NCI-H748 (cell line): ENCODE data around the gene SIRT5.

Source experiments
- DNase-seq: peaks from one replicate; lab custom pipeline; 2025; ENCODE audit not compliant: unreplicated experiment; lab: John Stamatoyannopoulos, UW

SIRT5 gene

DNA sequence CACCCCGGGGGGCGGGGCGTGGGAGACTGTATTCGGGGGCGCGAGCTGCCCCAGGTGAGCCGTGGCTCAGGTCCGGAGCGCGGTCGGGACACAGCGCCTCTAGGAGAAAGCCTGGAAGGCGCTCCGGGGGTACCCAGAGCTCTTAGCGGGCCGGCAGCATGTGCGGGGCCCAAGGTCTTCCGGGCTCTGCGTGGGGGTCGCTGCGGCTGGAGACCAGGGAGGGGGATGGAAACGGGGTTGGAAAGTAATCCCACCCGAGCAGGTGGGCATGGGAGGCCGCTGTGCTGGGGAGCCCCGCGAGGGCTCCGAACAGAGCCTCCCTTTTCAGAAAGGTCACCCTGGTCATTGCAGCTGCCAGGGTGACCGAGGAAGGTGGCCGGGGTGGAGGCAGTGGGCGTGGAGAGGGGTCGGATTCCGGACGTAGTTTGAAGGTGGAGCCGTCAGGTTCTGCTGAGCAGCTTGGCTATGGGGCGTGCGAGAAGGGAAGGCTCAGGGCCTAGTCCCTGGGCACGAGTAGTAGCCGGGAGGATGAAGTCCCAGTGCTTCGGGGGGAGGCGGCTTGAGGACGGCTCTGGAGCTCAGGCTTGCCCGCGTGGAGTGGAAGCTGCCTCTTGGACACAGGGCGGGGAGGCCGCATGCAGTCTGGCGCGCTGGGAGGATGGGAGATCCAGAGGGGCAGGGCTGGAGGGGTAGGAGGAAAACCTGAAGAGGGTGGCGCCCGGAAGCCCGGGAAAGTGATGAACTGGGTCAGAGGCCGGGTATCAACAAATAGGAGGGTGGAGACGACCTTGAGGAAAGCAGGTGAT lies at the start of gene SIRT5:
Gene SIRT5, plus strand, starts transcription at position 31 of the 806 bp plus-strand sequence. CDS start 9,510 bp downstream, outside the sequence.
- peak; percentile 98 for DNase-seq

DNA sequence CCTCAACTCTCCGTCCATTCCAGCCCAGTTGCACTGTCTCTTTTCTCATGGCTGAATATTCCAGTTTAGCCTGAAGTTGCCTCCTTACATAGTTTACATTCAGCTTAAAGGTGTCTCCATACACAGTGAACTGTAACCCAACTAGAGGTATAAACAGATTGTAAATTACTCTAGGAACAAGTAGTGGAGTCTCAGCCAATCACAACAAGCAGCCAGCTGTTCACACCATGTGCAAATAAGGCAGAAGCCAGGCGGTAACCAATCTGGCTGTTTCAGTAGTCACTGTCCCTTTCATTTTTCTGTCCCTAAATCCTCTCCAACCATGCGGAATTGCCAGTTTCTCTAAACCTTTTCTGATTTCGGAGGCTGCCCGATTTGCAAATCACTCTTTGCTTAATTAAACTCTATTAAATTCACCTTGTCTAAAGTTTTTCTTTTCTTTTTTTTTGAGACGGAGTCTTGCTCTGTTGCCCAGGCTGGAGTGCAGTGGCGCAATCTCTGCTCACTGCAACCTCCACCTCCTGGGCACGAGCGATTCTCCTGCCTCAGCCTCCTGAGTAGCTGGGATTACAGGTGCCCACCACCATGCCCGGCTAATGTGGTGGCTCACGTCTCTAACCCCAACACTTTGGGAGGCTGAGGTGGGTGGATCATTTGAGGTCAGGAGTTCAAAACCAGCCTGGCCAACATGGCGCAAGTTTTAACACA lies 49.4 kb upstream of the SIRT5 start:
- no peak for DNase-seq

DNA sequence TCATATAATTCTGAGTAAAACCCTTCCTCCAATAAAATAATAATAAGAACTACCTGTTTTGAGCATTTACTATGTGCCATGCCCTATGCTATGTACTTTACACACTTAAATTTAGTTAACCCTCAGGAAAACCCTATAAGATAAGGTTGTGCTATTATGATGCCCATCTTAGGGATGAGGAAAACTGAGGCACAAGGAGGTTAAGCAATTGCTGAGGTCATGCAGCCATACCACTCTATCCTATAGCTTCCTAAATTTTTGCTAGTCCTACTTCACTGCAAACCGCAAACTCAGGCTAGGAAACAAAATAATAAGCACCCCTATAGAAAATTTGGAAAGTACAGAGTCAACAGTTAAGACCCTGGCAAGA lies 48.1 kb upstream of the SIRT5 start:
- no peak for DNase-seq

DNA sequence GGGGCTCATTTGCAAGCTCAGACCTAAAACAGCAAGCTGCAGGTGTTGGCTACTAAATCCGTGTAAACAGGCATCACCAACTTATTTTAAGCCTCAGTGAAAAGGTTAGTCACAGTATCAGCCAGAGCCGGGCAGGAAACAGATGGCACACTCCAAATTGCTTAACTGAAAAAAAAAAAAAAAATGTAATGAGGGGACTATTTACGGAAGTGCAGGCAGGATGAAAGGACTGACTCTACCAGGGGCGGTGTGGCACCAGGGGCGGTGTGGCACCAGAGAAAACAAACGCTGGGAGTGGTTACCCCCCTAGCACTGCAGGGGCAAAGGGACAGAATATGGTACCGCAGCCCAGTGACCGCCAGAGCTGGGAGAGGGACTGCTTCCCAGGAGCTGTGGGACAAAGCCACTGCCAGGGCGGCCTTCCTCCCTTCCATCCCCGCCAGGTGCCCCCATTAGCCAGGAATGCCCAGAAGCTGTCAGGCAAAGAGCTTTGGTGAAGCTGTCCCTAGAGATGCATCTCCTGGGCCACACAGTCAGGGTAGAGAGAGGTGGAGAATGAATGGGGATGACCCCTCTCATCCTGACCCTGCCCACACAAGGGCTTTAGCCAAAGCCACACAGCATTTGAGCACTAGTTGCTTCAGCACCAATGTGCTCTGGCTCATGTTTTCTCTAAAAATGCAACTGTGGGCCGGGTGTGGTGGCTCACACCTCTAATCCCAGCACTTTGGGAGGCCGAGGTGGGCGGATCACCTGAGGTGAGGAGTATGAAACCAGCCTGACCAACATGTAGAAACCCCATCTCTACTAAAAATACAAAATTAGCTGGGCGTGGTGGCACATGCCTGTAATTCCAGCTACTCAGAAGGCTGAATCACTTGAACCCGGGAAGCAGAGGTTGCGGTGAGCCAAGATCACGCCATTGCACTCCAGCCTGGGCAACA lies 47.4 kb upstream of the SIRT5 start:
- DNase-seq: peak; percentile 83

DNA sequence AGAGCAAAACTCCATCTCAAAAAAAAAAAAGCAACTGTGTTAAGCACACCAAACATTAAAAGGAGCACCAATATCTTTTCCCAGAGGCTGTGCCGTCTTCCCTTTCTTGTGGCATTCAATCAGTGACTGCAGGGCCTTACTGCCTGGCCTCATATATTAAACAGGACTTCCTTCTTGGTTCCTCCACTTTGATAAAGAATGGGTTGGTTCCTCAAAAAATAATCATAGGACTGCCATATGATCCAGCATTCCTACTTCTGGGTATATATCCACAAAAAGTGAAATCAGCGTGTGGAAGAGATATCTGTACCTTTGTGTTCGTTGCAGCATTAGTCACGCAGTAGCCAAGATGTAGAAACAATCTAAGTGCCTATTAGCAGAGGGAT lies 46.7 kb upstream of the SIRT5 start:
- no peak for DNase-seq

DNA sequence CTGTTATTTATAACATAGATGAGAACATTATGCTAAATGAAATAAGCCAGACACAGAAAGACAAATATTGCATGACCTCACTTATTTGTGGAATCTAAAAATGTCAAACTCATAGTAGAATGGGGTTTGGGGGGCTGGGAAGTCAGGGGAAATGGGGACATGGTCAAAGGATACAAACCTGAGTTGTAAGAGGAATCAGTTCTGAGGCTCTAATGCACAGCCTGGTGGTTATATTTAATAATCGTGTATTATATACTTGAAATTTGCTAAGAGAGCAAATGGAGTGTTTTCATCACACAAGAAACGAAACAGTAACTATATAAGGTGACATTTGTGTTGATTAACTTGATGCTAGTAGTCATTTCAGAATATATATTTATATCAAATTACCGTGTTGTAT lies 46.2 kb upstream of the SIRT5 start:
- no peak for DNase-seq

DNA sequence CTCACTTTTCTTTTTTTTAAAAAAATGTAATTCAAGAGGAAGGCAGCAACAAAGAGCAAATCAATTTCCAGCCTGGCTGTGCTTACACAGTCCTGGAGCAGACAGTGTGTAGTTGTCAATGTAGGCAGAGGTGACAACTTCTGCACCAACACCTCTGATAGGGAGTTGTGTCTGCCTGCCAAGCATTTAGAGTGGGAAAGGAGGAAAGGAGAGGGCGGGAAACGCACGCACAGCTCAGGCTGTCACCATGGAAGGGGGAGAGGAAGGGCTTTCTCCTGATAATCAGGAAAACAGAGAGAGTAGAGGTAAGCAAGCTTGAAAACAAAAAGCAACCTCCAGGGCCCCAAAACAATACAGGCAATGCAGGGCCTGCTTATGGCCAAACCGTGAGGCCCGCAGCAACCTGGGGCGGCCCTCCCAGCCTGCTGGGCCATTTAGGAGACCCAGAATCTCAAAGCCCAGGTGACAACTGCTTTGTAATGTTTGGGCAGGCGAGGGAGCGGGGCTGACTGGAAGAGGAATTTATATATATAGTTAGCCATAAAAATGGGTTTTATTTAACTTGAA lies 45.5 kb upstream of the SIRT5 start:
- DNase-seq: no peak

DNA sequence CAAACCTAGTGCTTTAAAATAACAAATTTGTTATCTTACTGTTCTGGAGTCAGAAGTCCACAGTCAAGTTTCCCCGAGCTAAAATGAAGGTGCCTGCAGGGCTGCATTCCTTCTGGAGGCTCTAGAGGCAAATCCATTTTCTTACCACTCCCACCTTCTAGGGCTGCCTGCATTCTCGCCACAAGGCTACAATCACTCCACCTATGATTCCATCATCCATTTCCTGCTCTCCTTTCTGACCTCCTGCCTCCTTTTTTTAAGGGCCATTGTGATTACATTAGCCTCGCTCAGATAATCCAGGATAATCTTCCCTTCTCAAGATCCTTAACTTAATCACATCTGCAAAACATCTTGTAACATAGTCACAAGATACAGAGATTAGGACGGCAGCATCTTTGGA lies 42.4 kb upstream of the SIRT5 start:
- DNase-seq: no peak

DNA sequence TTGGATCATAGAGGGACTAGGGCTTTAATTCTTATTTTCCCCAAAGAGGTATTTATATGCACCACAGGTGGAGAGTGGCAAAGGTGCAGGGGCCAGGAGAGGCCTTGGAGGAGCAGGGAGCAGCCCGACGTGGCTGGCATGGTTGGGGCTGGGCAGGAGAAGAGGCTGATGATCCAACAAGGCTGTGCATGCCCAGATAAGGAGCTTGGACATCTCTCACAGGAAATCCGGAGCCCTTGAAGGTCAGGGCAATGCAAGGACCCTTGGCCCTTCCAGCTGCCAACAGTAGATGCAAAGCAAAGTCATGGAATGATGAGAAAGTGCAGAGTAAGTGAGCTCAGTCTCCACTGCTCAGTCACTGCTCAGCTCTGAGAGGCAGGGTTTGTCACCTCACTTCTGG lies 39.9 kb upstream of the SIRT5 start:
- no peak for DNase-seq

DNA sequence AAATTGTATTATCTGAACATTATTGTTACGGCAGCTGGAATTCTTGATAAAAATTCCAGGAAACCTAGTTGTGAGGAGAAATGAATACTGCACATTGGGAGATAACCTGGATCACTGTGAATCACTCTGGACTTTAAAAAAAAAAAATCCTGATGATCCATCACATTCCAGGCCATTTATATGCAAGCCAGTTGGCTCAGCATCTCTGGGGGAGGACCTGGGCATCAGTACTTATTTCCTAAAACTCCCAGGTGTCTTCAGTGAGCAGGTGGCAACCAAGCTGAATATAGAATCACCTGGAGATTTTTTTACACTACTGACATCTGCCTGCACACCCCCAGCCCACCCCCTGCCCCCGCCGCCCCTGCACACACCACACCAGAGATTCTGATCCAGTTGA lies 39.1 kb upstream of the SIRT5 start:
- no peak for DNase-seq

DNA sequence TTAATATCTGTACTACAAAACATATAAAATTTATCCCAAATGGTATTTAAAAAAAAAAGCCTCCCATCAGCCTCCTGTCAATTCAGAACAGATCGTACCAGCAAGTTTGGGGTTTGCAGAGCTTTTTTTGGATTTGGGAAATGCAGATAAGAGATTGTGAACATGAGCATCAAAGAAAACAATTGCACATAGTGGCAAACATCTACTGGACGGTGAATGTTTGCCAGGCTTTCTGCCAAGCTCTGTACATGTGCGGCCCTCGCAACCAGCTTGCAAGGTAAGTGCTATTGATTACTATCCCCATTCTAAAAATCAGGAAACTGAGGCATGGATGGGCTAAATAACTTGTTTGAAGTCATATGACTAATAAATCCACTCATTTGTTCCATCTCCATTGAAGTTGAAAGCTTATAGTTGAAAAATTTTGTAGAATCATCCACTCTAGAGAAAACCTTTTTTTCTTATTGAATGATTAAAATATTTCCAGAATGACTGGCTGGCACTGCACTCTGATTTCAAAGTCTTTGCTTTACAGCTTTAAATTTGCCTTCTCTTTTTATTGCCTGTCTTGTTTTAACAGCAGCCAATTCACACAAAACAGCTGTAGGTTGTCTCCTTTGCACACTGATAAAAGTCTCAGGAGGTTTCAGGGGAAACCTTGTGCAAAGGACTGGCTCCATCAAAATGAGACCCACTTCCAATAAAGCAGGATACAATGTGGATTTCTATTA lies 37.4 kb upstream of the SIRT5 start:
- no peak for DNase-seq

DNA sequence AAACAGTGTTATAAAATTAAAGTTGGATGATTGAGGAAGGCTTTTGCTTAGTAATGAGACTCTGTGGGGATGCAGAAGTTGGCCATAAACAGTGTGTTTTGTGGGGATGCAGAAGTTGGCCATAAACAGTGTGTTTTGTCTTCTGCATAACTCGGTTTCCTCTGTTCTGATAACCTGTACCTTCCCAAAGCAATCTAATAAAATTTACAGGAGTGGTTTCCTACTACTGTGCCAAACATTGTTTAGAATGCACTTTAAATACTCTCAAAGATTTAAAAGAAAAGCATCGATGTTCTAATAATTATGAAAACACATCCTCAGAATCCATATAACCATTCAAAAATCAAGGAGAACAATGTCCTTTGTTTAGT lies 36.9 kb upstream of the SIRT5 start:
- no peak for DNase-seq

DNA sequence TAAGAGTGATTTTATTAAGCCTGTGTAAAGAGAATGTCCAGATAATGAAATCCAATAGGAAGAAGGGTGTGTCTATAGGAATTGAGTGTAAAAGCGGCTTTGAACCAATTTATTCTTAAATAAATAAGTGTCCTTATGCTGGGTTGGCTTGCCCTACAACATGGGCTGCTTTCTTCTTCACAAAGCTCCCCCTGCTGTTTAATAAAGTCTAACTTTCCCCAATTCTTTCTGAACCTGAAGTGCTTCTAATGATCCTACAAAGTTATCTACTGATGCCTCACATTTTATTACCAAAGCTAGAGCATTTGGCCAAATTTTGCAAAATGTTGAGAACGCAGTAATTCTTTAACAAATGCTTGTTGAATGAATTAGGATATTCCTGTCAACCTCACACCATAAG lies 36.3 kb upstream of the SIRT5 start:
- DNase-seq: peak; percentile 14

DNA sequence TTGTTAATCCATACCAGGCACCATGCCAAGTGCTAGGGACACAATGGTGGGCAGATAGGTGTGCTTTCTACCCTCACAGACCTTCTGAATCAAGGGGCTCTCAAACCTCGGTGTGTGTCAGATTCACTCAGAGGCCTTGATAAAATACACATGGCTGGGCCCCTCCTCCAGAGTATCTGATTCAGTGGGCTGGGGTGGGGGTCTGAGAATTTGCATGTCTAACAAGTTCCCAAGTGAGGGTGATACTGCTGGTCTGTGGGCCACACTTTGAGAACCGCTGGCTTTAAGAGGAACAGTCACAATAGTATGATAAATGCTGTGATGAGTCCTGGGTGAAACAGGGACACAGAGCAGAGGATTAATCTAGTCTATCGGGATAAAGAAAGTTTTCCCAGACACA lies 35.8 kb upstream of the SIRT5 start:
- no peak for DNase-seq

DNA sequence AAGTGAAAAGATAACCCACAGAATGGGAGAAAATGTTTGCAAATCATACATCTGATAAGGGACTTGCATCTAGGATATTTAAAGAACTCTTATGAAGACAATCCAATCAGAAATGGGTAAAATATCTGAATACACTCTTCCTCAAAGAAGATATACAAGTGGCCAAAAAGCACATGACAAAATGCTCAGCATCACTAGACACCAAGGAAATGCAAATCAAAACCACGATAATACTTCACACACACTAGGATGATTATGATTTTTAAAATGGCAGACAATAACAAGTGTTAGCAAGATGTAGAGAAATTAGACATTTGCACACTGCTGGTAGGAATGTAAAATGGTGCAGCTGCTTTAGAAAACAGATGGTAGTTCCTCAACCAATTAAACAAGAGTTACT lies 34.8 kb upstream of the SIRT5 start:
- no peak for DNase-seq

DNA sequence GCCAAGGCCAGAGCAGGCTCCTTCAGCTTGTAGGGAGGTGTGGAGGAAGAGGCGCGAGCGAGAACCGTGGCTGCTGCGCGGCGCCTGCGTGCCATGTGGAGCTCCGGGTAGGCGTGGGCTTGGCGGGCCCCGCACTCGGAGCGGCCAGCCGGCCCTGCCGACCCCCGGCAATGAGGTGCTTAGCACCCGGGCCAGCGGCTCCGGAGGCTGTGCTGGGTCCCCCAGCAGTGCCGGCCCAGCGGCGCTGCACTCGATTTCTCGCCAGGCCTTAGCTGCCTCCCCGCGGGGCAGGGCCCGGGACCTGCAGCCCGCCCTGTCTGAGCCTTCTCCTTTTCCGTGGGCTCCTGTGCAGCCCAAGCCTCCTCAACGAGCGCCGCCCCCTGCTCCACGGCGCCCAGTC lies 32.9 kb upstream of the SIRT5 start:
- DNase-seq: no peak

DNA sequence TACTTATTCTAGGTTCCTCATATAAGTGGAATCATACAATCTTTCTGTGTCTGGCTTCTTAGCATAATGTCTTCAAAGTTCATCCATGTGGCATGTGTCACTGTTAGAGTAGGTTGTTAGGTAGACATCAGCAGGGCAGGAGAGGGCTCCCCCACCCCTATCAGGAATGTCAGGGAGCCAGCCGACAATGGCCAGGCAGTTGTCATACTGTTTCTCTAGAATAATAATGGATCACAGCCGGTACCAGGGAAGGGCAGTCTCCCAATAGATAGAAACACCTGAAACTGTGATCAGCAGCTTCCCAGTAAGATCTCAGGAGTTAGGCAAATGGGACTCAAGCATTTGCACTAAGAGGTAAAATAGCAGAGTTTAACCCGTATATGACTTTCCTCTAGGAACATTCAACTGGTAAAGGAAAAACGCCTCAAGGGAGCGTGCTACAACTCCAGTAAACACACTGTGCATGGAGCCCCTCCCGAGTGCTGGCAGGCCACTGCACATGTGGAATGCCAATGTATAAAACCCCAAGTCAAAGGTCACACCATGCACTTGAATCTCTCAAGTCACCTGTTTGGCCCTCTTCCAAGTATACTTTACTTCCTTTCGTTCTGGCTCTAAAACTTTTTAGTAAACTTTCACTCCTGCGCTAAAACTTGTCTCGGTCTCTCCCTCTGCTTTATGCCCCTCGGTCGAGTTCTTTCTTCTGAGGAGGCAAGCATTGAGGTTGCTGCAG lies 29.8 kb upstream of the SIRT5 start:
- DNase-seq: no peak

DNA sequence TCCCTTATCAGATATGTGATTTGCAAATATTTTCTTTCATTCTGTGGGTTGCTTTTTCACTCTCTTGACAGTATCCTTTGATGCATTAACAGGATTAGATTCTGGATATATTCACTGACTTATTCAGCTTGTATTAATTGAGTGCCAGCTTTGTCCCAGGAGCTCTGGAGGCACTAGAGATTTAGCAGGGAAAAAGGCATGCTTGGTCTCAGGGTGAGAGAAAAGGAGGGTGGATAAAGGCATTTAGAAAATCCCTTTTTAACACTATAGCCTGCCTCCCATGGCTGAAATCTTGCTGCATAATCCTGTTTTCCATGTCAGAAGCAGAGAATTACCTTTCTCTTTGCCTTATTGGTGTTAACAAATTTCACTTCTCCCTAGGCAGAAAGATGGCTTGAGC lies 28.5 kb upstream of the SIRT5 start:
- no peak for DNase-seq

DNA sequence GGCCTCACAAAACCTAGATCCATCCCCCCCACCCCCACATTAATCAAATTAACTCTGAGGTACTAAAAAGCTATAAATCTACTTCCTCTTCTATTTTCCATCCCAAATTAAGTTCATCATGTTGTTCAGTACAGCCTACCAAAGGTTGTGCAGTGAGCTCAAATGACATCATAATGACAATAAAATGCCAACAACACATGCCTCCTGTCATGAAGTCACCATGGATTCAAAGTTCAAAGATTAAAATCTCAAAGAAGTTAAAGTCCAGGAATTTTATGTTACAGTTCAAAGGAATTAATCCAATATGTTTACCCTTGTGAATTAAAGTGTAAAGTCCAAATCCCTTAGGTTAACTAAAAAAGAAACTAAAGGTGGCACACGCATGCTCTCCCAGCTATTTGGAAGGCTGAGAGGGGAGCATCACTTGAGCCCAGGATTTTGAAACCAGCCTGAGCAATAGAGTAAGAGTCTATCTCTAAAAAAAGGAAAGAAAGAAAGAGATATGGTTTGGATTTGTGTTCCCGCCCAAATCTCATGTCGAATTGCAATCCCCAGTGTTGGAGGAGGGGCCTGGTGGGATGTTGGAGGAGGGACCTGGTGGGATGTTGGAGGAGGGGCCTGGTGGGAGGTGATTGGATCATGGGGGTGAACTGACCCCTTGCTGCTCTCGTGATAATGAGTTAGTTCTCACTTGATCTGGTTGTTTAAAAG lies 25.7 kb upstream of the SIRT5 start:
- DNase-seq: no peak
